ENCODE results near the gene REXO1. TPM values are rescaled to one million over a fixed set of nuclear protein-coding genes. Genes with fewer than 3 reads are reported as not detected.

REXO1 gene
- total and polyA plus RNA-seq, 2 of the 8 experiments (the other 6 are each of a cell fraction or from before 2014, with no cell fraction given): 42.4 to 44.3 TPM

DNA sequence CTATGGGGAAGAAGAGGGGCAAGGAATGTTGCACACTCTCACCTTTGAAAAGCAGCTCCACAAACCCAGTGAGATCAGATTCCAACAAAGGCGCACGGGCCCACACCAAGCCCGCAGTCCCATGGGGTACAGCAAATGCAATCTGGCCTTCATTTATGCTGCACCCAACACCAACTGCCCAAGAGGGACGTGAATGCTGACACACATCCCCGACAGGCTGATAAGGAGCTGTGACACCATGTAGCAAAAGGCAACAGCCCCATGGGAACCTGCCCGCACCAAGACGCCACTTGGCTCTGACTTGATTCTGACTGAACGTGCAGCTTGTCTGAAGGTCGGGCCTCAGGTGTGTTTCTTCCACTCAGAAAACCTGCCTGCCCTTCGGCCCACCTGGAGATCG lies 17.3 kb downstream of the REXO1 start (continued):
- TF ChIP-seq GTF2F1 (IDR thresholded peaks at IDR 0.05; ENCODE audit: borderline replicate concordance, low read depth, low read length) (no peak), RBBP5 (IDR thresholded peaks at IDR 0.05; ENCODE audit: borderline replicate concordance, low read depth, low read length) (no peak), TAF7 (optimal IDR thresholded peaks at IDR 0.05; ENCODE audit: borderline replicate concordance, low read depth, low read length) (no peak), EGR1 (IDR thresholded peaks at IDR 0.05; ENCODE audit: borderline replicate concordance, low read depth, low read length) (no peak), ZNF274 (IDR thresholded peaks at IDR 0.05; ENCODE audit: borderline replicate concordance, extremely low read depth, low read length) (no peak), GABPA (IDR thresholded peaks at IDR 0.05; ENCODE audit: borderline replicate concordance, insufficient read depth, low read length) (no peak)

Data from H1 (cell line).